H54 (cell line): ENCODE data around the gene HERC3.

Experiments used
- DNase-seq: peaks from one replicate; pipeline ENCODE4 v3.0.0; 2011; ENCODE audit warnings: low spot score, mixed read lengths; ENCODE audit not compliant: insufficient read length
- FAIRE-seq: peaks from 3 replicates; lab custom pipeline; 2011; peaks lifted over from hg19 to GRCh38; lab: Jason Lieb, UNC
- POLR2A ChIP-seq: IDR thresholded peaks from 2 replicates; pipeline ENCODE4 v1.6.1; 2011; ENCODE audit warnings: low read depth, mild to moderate bottlenecking, low read length

Gene HERC3

DNA sequence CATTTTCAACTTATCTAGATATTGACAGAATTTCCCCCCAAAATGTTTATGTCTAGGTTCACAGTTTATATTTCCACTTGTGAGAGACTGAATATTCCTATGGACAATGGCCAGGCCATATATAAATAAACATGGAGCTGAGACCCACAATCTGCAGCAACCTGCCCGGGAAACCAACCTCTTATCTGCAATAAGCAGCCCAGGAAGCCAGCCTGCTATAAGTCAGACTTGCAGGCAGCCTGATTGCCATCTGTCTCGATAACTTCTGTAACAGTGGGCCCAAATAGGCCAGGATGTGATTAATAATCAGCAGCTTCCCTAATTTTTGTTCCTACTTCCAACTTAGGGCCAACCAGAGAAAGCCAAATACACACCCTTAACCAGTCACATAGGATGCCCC lies 110.5 kb downstream of the HERC3 start:
- DNase-seq (no peak), FAIRE-seq (no peak)
- TF ChIP-seq POLR2A, result no peak

DNA sequence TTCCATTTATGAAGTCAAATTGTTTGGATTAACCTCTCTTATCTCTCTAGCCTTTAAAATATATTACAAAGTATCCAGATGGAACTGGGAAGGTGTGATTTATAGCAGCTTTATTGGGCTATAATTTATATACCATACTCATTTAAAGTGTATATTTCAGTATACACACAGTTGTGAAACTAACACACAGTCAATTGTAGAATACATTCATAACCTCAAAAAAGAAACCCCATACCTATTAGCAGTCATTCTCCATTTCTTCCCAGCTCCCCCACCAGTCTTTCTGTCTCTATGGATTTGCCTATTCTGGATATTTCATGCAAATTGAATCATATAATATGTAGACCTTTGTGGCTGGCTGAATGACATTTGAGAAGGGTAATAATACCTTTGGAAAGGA lies 112.9 kb downstream of the HERC3 start:
- FAIRE-seq (no peak), DNase-seq (no peak)
- no peak for TF ChIP-seq POLR2A

DNA sequence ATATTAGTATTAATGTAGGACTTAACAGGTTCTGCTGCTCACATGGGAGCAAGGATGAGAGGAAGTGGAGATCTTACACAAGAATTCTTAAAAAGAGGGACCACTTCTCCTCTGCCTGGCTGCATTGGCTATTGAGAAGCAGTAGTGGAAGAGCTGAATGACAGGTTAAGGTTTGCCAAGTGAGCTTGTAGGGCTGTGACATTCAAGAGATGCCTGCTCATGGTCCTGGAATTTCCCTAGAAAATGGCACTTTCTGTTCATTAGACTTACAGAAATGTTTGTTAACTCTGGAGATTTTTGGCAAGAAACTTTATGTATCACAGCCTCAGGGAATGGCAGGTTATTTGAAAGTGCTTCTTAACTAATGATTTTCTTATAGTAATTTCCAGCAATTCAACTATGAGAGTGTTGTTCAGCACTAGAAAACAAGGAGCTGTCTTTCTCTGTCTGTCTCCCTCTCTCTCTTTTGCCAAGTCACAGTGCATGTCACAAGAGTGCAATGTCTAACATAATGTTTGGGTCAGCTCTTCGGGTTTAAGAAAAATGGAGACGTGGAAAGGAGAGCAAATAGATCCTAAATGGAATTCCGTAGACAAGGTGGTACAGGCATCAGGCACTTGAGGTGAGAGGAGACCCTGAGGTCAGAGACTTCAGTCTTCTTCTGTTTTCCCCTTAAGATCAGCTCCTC lies 113.7 kb downstream of the HERC3 start:
- FAIRE-seq (no peak), DNase-seq (no peak)
- no peak for TF ChIP-seq POLR2A

DNA sequence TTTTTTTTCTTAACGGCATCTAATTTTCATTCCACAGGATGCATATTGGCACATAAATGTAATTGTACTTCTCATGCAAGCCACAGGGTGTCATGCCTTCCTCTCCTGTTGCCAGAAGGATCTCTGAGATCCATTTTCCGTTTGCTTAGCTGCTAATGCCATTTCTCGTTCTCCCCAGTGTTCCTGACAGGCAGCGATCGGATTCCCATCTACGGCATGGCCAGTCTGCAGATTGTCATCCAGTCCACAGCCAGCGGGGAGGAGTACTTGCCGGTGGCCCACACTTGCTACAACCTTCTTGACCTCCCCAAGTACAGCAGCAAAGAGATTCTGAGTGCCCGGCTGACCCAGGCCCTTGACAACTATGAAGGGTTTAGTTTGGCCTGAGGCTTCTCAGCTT lies 114.3 kb downstream of the HERC3 start:
- TF ChIP-seq POLR2A, result no peak
- DNase-seq, result no peak
- FAIRE-seq, result no peak

DNA sequence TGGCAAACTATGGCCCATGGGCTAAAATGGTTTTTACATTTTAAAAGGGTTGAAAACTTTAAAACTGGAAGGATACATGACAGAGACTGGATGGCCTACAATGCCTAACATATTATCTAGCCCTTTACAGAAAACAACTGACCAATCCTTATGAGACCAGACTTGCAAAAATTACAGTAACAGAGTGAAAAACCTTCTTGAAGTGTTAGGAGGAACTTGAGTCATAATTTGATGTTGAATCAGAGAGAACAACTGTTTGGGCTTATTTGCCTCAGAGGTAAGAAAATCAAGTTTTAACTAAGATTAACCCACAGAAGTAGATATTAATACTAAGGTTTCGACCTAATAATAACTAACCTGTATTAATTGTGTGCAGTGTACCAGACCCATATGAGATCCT lies 117.7 kb downstream of the HERC3 start:
- no peak for TF ChIP-seq POLR2A
- FAIRE-seq (no peak), DNase-seq (no peak)

DNA sequence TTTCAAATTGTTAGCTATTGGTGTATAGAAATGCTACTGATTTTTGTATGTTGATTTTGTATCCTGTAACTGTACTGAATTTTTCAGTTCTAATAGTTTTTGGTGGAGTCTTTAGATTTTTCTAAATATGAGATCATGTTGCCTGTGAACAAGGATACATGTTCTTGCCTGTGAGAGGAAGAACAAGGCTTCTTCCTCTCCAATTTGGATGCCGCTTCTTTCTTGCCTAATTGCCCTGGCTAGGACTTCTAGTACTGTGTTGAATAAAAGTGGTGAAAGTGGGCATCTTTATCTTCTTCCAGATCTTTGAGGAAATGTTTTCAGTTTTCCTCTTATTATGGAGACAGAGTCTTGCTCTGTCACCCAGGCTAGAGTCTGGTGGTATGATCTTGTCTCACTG lies 121.5 kb downstream of the HERC3 start:
- DNase-seq (no peak), FAIRE-seq (no peak)
- no peak for TF ChIP-seq POLR2A

DNA sequence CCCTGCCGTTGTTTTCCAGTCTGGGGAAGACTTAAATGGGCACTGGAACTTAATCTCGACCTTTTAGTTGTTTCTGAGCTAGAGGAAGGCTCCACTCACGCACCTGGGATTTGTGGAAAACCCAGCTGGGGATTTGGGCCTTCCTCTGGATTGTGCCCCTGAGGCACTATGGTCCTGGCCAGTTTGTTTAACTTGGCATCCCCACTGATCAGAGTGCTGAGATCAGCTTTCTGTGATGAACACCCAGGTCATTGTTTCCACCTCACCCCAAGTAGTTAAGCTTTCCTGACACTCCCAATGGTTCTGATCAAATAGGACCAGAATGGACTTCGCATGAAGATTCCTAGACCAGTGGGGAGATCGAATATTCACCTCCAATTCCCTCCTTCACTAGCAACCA lies 125.8 kb downstream of the HERC3 start:
- no peak for DNase-seq
- FAIRE-seq, result no peak
- TF ChIP-seq POLR2A, result no peak

DNA sequence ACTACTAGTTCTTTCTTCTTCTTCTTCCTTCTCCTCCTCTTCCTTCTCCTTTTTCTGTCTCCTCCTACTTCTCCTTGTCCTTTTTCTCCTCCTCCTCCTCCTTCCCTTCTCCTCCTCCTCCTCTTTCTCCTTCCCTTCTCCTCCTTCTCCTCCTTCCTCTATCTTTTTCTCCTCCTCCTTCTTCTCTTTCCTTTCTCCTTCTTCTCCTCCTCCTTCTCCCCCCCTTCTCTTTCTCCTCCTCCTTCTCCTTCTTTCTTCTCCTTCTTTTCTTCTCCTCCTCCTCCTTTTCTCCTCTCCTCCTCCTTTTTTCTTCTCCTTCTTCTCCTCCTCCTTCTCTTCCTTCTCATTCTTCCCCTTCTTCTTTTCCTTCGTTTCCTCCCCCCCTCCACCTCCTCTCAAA lies 127.1 kb downstream of the HERC3 start:
- DNase-seq, result no peak
- no peak for TF ChIP-seq POLR2A
- FAIRE-seq, result no peak

DNA sequence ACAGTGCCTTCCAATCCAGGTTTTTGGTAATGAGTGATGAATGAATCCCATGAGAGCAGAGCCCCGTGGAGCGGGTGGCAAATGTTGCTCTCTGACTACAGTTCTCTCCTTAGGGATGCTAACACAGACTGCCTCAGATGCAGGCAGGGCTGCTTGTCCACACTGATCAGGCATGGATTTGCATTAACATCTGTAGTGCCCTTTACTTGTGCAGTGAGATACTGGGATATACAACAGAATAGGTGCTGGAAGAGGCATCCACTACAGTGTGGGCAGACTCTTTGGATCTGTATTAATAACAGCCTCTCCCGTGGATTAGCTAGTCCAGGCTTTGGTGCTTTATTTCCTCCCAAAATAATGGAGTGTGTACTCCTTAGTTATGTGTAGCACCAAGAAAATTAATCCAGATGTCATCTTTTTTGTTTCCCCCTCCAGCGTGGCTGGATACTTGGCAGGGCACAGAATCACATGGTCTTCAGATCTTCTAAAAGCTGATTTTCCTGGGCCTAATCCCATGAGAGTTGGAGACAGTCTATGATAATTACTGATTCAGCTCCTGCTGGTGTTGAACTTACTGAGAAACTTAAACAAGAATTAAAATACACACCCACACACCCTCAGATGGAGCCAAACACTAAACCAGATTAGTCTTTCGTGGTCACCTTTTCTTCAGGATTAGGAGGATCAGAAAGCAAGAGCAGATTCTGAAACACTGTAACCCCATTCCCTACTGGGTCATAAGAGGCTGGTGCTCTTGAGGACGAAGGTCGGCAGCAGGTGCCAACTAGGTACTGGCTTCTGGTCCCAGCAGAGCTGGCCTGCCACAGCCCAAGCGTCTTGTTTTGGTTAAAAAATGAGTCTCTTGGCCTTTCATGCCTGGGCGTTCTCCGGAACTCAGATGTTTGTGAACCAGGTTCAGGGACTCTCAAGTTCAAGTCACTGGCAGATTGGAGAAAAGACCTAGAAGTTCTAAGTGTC lies 128.5 kb downstream of the HERC3 start:
- TF ChIP-seq POLR2A, result no peak
- DNase-seq, result no peak
- no peak for FAIRE-seq

DNA sequence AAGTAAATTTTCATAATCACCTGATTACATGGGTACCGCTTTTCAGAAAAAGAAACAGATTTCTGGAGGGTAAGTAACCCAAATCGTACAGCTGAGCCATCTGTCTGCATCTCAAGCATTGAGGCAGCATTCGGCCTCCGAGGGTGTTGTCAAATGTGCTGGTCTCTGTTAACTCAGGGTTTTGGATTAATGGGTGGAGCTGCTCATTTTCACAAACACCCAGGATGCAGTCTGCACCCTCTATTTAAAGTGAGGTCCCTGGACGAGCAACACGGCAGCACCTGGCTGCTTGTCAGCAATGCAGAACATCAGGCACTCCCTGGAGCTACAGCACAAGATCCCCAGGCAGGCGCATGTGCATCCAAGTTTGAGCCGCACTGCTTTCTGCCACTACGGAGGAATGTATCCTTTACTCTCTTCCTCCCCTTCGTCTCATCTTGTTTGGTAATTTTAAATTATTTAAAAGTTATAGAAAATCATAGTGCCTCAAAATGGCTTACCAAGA lies 130.0 kb downstream of the HERC3 start:
- TF ChIP-seq POLR2A, result no peak
- FAIRE-seq, result no peak
- DNase-seq, result no peak

DNA sequence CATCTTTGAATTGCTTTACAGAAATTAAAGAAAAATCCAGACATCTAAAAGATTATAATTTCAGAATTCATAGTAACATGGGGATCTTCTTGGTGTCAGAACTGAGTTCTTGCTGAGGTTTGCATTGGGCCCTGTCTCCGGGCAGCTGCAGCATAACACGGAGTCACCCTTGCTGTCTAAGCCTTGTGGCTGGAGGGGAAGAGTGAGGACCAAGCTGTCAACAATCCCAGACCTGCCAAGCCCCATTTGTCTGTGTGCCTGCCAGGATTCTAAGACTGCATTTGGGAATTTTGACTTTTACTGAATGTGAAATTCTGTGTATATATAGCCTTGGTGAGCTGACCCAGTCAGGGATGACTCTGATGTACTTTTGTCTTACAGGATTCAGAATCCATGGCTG lies 130.5 kb downstream of the HERC3 start:
- DNase-seq, result no peak
- no peak for FAIRE-seq
- TF ChIP-seq POLR2A, result no peak

DNA sequence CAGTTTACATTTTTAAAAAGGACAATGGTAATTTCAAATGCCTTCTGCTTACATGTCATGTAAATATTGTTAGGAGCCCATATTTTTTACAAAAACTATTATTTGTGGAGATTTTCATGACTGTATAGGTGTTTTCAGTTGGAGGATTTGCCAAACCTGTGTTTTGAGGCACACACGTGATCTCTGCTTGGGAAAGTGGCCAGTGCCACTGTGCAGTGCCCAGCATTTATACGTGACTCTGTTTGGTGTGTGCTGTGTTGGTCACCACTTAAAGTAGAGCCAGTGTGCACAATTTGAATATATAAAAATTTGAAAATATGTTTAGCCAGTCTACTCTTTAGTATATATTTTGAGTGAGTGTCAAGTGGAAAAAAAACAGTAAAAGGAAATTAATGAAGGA lies 132.1 kb downstream of the HERC3 start:
- FAIRE-seq, result no peak

DNA sequence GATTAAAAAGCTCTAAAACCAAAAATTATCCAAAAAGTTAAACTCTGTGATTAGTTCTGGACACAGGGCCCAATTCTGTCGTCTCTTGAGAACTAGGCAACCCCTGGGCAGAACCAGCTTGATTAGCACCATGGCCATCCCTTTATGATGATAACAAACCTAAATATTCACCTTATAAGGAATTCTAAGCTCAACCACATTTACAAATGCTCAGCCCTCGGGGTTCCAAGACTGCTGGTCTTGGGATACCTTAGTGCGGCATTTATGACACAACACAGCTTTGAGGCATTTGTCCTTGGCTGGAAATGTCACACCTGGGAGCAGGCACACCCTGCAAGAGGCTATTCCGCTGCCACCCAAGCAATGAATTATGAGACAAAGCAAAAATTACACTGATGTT lies 132.9 kb downstream of the HERC3 start:
- TF ChIP-seq POLR2A, result no peak
- FAIRE-seq, result no peak
- DNase-seq, result no peak

More for the DNA sequence above, 132.1 kb downstream of the HERC3 start:
- TF ChIP-seq POLR2A, result no peak
- no peak for DNase-seq

DNA sequence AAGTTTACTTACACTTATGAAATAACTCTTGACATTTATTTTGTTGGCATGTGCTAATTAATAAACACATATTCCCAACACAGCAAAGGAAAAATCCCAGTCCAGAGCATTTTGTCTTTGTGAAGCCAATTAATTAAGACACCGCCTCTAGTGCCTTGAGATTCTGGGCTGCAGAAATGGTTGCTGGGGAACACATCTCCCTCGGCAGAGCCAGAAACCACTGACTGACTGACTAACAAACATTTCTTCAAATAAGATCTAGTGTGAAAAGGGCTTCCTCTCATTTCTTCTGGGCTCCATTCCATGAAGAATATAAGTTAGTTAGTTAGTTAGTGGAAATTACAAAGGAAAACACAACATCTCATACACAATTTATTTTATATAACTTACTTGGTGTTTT lies 133.7 kb downstream of the HERC3 start:
- DNase-seq (no peak), FAIRE-seq (no peak)
- no peak for TF ChIP-seq POLR2A
